UCSD-AML1 (cell line): ENCODE data around the gene PLXNA4.

Experiments
- DNase-seq: peaks from one replicate; lab custom pipeline; 2025; ENCODE audit not compliant: unreplicated experiment; lab: John Stamatoyannopoulos, UW

Gene PLXNA4

GRCh38 chr7:132367004-132367403 lies 209.3 kb downstream of the PLXNA4 start:
- DNase-seq = no peak

- no peak for DNase-seq
Measured at GRCh38 chr7:132364226-132364625, 212.0 kb downstream of the PLXNA4 start.

GRCh38 chr7:132362059-132362458 lies 214.2 kb downstream of the PLXNA4 start:
- no peak for DNase-seq

- no peak for DNase-seq
Measured at GRCh38 chr7:132361146-132361545, 215.1 kb downstream of the PLXNA4 start.

GRCh38 chr7:132359743-132360142 lies 216.5 kb downstream of the PLXNA4 start:
- DNase-seq = no peak

GRCh38 chr7:132355048-132355447 lies 221.2 kb downstream of the PLXNA4 start:
- DNase-seq = no peak

GRCh38 chr7:132354527-132354926 lies 221.7 kb downstream of the PLXNA4 start:
- no peak for DNase-seq

GRCh38 chr7:132353936-132354335 lies 222.3 kb downstream of the PLXNA4 start:
- DNase-seq = no peak

- no peak for DNase-seq
Measured at GRCh38 chr7:132352800-132353199, 223.5 kb downstream of the PLXNA4 start.

- DNase-seq = no peak
Measured at GRCh38 chr7:132351954-132352499, 224.2 kb downstream of the PLXNA4 start.

GRCh38 chr7:132350741-132351140 lies 225.5 kb downstream of the PLXNA4 start:
- no peak for DNase-seq

GRCh38 chr7:132349075-132349474 lies 227.2 kb downstream of the PLXNA4 start:
- no peak for DNase-seq

GRCh38 chr7:132348341-132348740 lies 227.9 kb downstream of the PLXNA4 start:
- DNase-seq = no peak

- no peak for DNase-seq
Measured at GRCh38 chr7:132347858-132348257, 228.4 kb downstream of the PLXNA4 start.

- DNase-seq = no peak
Measured at GRCh38 chr7:132347123-132347522, 229.1 kb downstream of the PLXNA4 start.

- DNase-seq = no peak
Measured at GRCh38 chr7:132345543-132346129, 230.6 kb downstream of the PLXNA4 start.

- no peak for DNase-seq
Measured at GRCh38 chr7:132345030-132345429, 231.2 kb downstream of the PLXNA4 start.

GRCh38 chr7:132343199-132343598 lies 233.1 kb downstream of the PLXNA4 start:
- no peak for DNase-seq

- DNase-seq = no peak
Measured at GRCh38 chr7:132337450-132338080, 238.7 kb downstream of the PLXNA4 start.

GRCh38 chr7:132336797-132337196 lies 239.5 kb downstream of the PLXNA4 start:
- DNase-seq = no peak

GRCh38 chr7:132333301-132333700 lies 243.0 kb downstream of the PLXNA4 start:
- DNase-seq = no peak

- DNase-seq = no peak
Measured at GRCh38 chr7:132328760-132329159, 247.5 kb downstream of the PLXNA4 start.
